K562 (cell line): ENCODE results near the gene NCOR2. TPM values are rescaled to one million over a fixed set of nuclear protein-coding genes. Genes with fewer than 3 reads are reported as not detected.

ENCODE experiments used
- ARID3A ChIP-seq: IDR thresholded peaks from 2 replicates; pipeline ENCODE4 v1.6.1; 2012; ENCODE audit warnings: low read depth, low read length, improper control_type of control experiment, borderline replicate concordance
- BRF1 ChIP-seq: IDR thresholded peaks from 3 replicates; pipeline ENCODE4 v1.6.1; 2011; ENCODE audit warnings: borderline replicate concordance, mild to moderate bottlenecking; ENCODE audit not compliant: insufficient read length; ENCODE audit errors: extremely low read depth
- ERF ChIP-seq: fragments of 450-650 bp; formaldehyde crosslinking; IDR thresholded peaks from 2 replicates; pipeline ENCODE4 v1.4.0; 2020; ENCODE audit warnings: mild to moderate bottlenecking, mixed read lengths
- FOXK1 ChIP-seq: sonication (generic); formaldehyde crosslinking; IDR thresholded peaks from 2 replicates; pipeline ENCODE4 v1.8.0; 2022; ENCODE audit warnings: missing genetic modification reagents, mild to moderate bottlenecking, borderline replicate concordance
- FOXM1 ChIP-seq, 2 experiments: fragments of 450-650 bp in 1 of 2; sonication (generic) in 1 of 2; formaldehyde crosslinking in 1 of 2; IDR thresholded peaks; 2 replicates each; pipeline versions ENCODE4 v1.6.1 to v1.9.0; 2017 to 2022; ENCODE audit warnings: low read depth in 2 of 2, mild to moderate bottlenecking in 2 of 2, missing genetic modification reagents in 1 of 2, moderate library complexity in 1 of 2
- HES1 ChIP-seq: fragments of 450-650 bp; IDR thresholded peaks from 2 replicates; pipeline ENCODE4 v1.6.1; 2016; ENCODE audit warnings: low read depth, mild to moderate bottlenecking, moderate library complexity
- HLTF ChIP-seq: fragments of 450-650 bp; IDR thresholded peaks from 2 replicates; pipeline ENCODE4 v1.6.1; 2016
- ID3 ChIP-seq, 2 experiments: fragments of 250-450 bp in 1 of 2; fragments of 450-650 bp in 1 of 2; sonication (Bioruptor Pico) in 1 of 2; IDR thresholded peaks; 2 replicates each; pipeline versions ENCODE4 v1.6.1 to v1.8.0; 2016 to 2021; ENCODE audit warnings: mild to moderate bottlenecking in 2 of 2, moderate library complexity in 2 of 2, missing compliant biosample characterization in 1 of 2, missing genetic modification characterization in 1 of 2
- IRF1 ChIP-seq: sonication (generic); formaldehyde crosslinking; IDR thresholded peaks from 2 replicates; pipeline ENCODE4 v1.8.0; 2022; ENCODE audit warnings: missing genetic modification reagents, mild to moderate bottlenecking, borderline replicate concordance
- MCM7 ChIP-seq, 2 experiments: fragments of 450-650 bp; IDR thresholded peaks; 2 replicates each; pipeline ENCODE4 v1.6.1; 2016 to 2018
- MTA2 ChIP-seq: fragments of 450-650 bp; IDR thresholded peaks from 2 replicates; pipeline ENCODE4 v1.6.1; 2016; ENCODE audit warnings: low read depth
- NCOA4 ChIP-seq: fragments of 450-650 bp; IDR thresholded peaks from 2 replicates; pipeline ENCODE4 v1.6.1; 2018; ENCODE audit warnings: mild to moderate bottlenecking; ENCODE audit not compliant: partially characterized antibody
- POLR2AphosphoS2 ChIP-seq: IDR thresholded peaks from 2 replicates; pipeline ENCODE4 v1.6.1; 2012; ENCODE audit warnings: low read length, improper control_type of control experiment
- VEZF1 ChIP-seq: fragments of 200-800 bp; sonication (Bioruptor generic); IDR thresholded peaks from 2 replicates; pipeline ENCODE4 v1.6.1; 2017; ENCODE audit warnings: missing genetic modification characterization, missing compliant biosample characterization
- ZBTB7A ChIP-seq: IDR thresholded peaks from 2 replicates; pipeline ENCODE4 v1.6.1; 2011; ENCODE audit warnings: low read depth, mild to moderate bottlenecking, low read length, moderate library complexity, borderline replicate concordance; ENCODE audit not compliant: control insufficient read depth
- ZNF224 ChIP-seq: sonication (generic); formaldehyde crosslinking; IDR thresholded peaks from 2 replicates; pipeline ENCODE4 v1.8.0; 2022; ENCODE audit warnings: mild to moderate bottlenecking, missing genetic modification reagents
- ZNF408 ChIP-seq: fragments of 250-450 bp; sonication (Bioruptor Pico); IDR thresholded peaks from 2 replicates; pipeline ENCODE4 v1.4.0; 2020; ENCODE audit warnings: low read depth, mild to moderate bottlenecking, moderate library complexity
- ZNF436 ChIP-seq: fragments of 250-450, 450-650 bp; sonication (Bioruptor Pico); formaldehyde crosslinking; IDR thresholded peaks from 2 replicates; pipeline ENCODE4 v1.7.0; 2020; ENCODE audit warnings: mild to moderate bottlenecking
- ZNF561 ChIP-seq: fragments of 450-650 bp; formaldehyde crosslinking; conservative IDR thresholded peaks from 2 replicates; pipeline ENCODE4 v1.4.0; 2020; ENCODE audit warnings: mild to moderate bottlenecking, moderate library complexity
- ZNF655 ChIP-seq: fragments of 250-450 bp; sonication (Bioruptor Pico); IDR thresholded peaks from 2 replicates; pipeline ENCODE4 v1.5.0; 2021
- polyA plus RNA-seq, 8 experiments: library from polyadenylated mRNA; depleted of rRNA in 4 of 8; stranded (reverse) in 5 of 8; unstranded in 3 of 8; fragments of >200 nt; fragmentation: Nextera tagmentation in 2 of 8; fragmentation: Illumina TruSeq in 1 of 8; extraction: Ambion mirVana in 2 of 8; extraction: Trizol in 1 of 8; gene quantifications; 2 replicates each; pipeline versions ENCODE4 v1.2.1 to v1.2.3, GENCODE V29; 2011 to 2014; ENCODE audit warnings: inconsistent platforms in 1 of 8, missing spikeins in 1 of 8
- total RNA-seq, 7 experiments: library from RNA; depleted of rRNA in 6 of 7; stranded (reverse); fragments of >200 nt in 6 of 7; fragmentation: Illumina TruSeq in 2 of 7; extraction: Trizol in 2 of 7; gene quantifications; 2 replicates each; pipeline versions ENCODE4 v1.2.1 to v1.2.3, GENCODE V29; 2011 to 2021; ENCODE audit warnings: low replicate concordance in 1 of 7

NCOR2 gene
- total and polyA plus RNA-seq, 9 of the 15 experiments (the other 6 are each of a cell fraction or from before 2014, with no cell fraction given), result 0.18 to 126 (median 8.4) TPM

- peak; percentile 27; the same call in 1 of the 2 replicates for TF ChIP-seq VEZF1 (CRISPR knock-in tag)
- TF ChIP-seq MCM7 (IDR thresholded peaks at IDR 0.05), result no peak
- no peak for TF ChIP-seq ZNF224 (CRISPR knock-in tag)
- no peak for TF ChIP-seq POLR2AphosphoS2
- no peak for TF ChIP-seq NCOA4
- no peak for TF ChIP-seq IRF1 (CRISPR knock-in tag)
- TF ChIP-seq MTA2, result peak; percentile 45; the same call in 1 of the 2 replicates
- TF ChIP-seq ERF (CRISPR knock-in tag), result no peak
- peak; percentile 83 for TF ChIP-seq ZBTB7A
- no peak for TF ChIP-seq ZNF655 (CRISPR knock-in tag)
- TF ChIP-seq FOXK1, result no peak
- TF ChIP-seq ARID3A, result no peak
- no peak for TF ChIP-seq BRF1
- no peak for TF ChIP-seq HES1
- no peak for TF ChIP-seq FOXM1 (IDR thresholded peaks at IDR 0.05; ENCODE audit: low read depth)
- no peak for TF ChIP-seq FOXM1 (CRISPR knock-in tag; IDR thresholded peaks at IDR 0.05; ENCODE audit: low read depth)
- TF ChIP-seq ZNF561 (CRISPR knock-in tag), result no peak
- TF ChIP-seq ZNF408 (CRISPR knock-in tag), result no peak
- no peak for TF ChIP-seq HLTF
- no peak for TF ChIP-seq ID3 (CRISPR knock-in tag; IDR thresholded peaks at IDR 0.05)
- peak; percentile 47; the same call in 1 of the 2 replicates for TF ChIP-seq ID3 (tag; IDR thresholded peaks at IDR 0.05)
- no peak for TF ChIP-seq ZNF436 (CRISPR knock-in tag)
These were observed 38.7 kb upstream of the NCOR2 start (continued) for GRCh38 chr12:124605883-124606774.
